Cerebellar nuclear complex (tissue), 1 donor: ENCODE results near the gene SNX9.

Experiments used
- DNase-seq, 2 experiments: peaks; one replicate each; lab custom pipeline; 2025; lab: John Stamatoyannopoulos, UW

SNX9 gene

DNA sequence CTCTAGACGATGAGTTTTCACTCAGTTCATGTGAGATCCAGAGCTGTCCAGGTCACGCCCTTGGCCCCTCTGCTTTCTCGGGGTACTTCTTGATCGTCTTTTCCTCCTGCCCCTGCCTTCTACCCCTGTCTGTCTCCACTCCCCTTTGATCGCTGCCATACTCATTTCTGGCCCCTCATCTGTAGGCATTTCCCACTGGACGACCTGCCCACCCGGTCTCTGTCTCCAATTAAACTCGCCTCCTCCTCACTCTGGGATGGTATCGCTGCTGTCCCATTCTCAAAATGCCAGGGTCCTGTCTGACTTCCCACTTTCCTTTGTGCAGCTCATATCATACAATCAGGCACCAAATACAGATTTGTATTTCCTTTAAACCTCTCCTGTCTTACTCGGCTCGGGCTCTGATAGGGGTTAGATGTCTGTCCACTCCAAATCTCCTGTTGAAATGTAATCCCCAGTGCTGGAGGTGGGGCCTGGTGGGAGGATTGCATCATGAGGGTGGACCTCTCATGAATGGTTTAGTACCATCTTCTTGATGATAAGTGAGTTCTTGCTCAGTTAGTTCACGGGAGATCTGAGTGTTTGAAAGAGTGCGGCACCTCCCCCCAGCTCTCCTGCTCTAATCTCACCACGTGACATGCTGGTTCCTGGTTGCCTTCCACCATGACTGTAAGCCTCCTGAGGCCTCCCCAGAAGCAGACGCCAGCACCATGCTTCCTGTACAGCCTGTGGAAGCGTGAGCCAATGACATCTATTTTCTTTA, 155.2 kb downstream of the SNX9 start:
- no peak for DNase-seq

DNA sequence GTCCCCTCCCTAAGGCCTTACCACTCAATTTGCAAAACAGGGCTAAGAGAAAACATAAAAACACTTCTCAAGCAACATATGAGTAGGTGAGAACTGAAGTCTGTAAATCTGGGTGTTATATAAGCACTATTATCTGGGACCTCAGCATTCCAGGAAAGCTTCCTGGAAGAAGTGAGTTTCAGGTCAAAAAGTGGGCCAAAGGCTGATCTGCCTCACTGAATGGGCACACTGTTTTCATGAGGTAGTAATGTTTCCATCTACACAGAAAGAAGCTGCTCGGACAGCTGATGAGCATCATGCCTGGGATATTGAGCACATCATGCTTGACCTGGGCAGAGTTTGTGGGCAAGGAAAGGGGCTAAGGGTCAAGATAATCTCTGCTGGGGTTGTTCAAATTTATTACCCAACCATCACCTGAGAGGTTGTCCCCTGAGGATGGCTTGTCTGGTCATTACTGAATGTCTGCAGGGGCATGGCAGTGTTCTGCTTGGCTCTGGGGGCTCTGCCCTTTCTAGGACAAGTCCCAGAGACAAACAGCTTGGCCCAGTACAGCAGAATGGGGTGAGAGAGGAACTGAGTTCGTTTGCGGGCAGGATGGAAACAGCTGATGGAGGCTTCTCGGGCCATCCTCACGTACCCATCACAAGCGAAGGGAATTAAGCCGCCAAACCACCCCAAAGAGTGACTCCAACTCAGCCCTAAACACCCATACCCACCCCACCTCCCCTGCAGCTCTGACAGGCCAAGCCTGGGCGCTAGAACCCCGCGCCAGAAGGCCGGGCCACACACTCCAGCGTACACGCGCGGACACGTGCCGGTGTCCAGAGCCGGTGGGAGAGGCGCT, 157.5 kb downstream of the SNX9 start:
- no peak for DNase-seq

DNA sequence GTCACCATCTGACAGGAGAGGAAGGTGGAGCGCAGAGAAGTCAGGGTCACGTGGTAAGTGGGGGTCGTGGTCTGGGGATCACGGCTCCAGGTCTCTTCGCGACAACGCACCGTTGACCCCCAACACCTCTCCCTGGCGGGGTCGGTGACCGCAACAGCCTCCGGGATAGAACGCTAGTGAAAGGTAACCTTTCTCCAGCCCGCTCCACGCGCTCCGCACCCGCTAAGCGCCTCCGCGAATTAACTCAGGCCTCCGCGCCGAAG, 158.0 kb downstream of the SNX9 start:
- no peak for DNase-seq

DNA sequence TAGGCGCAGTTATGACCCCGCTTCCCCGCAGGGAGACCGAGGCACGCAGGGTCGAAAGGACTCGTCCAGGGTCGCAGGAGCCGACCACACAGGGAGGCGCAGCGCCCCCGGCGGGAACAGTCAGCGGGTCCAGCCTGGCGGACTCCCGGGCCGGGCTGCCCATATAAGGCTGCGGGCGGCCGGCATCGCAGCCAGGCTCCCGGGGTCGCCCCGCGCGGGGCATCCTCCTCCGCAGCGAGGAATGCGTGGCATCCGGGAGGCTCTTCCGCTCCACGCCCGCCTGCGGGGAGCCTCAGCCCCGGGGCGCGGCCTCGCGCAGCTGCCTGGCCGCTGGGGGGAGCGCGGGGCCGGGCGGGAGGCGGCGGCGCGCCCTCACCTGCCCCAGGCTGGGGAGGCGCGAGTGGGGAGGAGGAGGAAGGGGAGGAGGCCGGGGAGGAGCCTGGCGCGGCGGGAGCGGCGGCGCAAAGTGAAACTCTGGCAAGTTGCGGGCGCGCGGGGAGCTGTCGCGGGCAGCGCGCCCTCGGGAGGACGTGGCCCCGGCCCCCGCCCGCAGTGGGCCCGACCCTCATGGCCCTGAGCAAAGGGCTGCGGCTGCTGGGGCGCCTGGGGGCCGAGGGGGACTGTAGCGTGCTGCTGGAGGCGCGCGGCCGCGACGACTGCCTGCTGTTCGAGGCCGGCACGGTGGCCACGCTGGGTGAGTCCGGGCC, 158.5 kb downstream of the SNX9 start, which contains the start of gene SYNJ2:
Gene SYNJ2 (plus strand): TSS at position 469 of the 707 bp plus-strand sequence. CDS start 99 bp downstream, at position 568.
- DNase-seq: no peak

DNA sequence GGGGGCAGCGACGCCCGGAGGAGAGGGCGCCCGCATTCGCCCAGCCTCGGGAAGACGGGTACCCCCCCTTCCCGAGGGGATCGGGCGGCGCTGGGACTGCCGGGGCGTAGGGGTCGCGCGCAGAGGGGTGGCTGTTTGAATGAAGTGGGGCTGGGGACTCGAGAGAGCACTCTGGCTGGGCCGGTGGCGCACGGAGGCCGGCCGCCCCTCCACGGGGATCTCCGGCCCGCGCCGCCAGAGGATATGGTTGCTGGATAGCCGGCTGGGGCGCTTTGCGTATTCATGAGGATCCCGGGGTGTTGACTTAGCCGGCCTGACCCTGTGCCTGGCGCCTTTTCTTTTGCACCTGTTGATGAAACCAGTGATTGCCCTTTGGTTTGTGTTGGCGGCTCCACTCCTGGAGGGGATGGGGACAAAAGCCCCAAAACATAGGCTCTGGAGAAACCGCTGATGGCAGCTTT, 159.1 kb downstream of the SNX9 start:
- DNase-seq: no peak

DNA sequence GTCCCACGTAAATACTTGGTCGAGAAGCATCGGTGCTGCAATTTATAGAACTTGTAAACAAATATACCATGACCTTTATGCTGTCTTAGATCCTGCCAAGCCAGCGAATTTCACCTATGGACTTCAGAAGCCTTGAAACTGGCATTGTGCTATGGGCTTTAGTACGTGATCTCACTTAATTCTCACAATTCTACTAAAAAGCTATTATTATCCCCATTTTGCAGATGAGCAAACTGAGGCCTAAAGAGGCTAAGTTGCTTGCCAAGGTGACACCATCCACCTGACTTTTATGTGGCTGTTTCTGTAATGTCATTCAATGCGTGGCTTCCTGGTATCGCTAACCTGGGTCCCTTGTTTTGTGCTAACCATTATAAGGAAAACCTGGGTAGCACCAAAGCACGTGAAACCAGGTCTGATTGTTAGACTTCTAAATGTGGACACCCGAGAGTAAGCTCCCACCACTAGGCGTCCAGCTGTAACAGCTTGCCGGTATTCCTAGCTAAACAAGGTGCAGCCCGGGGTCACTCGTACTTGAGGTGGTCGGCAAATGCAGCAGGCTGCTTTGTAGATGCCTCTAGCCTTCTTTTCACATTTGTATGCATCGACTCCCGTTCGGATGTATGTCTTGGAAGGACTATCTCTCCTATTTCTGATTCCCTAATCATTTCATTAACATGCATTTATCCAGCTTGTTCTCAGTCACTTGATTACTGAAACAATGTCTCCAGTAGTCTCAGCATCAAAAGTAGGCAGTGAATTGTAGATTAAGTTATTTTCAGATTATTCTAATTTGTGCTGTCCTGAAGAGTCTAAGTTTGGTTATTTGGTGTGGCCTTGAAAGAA, 159.7 kb downstream of the SNX9 start:
- no peak for DNase-seq

DNA sequence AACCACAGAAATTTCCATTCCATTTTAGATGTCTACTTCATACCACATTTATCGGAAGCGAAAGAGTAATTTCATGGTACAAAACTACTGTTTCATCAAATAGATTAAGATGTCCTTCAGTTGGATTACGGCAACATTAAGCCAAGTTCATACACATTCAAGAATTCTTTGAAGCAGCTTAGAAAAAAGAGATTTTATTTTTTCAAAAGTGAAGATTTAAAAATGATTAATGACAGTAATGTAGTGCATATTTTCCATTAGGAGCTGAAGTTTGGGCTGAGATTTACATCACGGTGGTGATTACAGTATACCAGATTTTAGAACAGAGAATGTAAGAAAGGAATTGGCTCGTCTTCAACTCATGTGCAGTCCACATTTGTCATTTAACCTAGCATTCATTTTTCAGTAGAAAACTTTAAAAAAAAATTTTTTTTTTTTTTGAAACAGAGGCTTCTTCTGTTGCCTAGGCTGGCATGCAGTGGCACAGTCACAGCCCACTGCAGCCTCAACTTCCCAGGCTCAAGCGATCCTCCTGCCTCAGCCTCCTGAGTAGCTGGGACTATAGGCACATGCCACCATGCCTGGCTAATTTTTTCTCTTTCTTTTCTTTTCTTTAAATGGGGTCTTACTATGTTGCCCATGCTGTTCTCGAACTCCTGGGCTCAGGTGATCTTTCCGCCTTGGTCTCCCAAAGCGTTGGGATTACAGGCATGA, 160.5 kb downstream of the SNX9 start:
- no peak for DNase-seq

DNA sequence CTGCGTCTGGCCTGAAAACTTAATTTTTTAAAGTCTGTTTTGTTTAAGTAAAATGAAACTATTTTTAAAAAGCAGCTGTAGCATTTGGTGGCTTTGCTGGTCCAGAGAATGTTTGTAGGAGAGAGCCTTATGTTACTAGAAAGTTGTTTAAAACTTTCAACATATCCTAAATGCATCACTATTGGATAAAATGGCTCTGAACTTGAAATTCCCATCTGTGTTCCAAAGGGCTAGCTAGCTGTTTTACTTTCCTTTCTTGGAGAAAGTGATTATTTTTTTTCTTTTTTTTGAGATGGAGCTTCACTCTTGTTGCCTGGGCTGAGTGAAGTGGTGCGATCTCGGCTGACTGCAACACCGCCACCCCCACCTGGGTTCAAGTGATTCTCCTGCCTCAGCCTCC, 161.1 kb downstream of the SNX9 start:
- no peak for DNase-seq

DNA sequence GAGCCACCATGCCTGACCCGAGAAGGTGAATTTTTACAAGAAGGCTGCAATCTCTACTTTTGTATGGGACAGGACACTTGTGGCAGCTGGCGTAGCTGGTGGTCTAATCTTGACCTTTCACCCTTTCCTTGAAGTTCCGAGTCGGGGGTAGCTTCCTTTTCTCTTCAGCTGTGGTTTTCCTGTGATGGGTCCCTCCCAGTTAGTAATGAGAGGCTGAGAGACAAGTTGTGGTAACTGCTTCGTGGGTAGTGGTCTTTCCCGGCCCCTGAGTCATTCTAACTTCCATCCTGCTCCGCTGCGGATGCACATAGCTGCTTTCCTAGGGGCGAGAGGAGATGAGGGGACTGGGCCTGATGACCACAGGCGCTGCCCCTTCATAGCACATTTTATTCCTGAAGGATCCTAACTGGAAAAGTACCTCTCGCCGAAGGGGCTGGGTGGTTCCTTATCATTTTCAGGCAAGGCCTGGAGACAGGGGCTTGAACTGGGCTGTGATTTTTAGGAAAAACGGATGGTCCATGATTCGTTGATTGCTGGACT, 161.7 kb downstream of the SNX9 start:
- no peak for DNase-seq

DNA sequence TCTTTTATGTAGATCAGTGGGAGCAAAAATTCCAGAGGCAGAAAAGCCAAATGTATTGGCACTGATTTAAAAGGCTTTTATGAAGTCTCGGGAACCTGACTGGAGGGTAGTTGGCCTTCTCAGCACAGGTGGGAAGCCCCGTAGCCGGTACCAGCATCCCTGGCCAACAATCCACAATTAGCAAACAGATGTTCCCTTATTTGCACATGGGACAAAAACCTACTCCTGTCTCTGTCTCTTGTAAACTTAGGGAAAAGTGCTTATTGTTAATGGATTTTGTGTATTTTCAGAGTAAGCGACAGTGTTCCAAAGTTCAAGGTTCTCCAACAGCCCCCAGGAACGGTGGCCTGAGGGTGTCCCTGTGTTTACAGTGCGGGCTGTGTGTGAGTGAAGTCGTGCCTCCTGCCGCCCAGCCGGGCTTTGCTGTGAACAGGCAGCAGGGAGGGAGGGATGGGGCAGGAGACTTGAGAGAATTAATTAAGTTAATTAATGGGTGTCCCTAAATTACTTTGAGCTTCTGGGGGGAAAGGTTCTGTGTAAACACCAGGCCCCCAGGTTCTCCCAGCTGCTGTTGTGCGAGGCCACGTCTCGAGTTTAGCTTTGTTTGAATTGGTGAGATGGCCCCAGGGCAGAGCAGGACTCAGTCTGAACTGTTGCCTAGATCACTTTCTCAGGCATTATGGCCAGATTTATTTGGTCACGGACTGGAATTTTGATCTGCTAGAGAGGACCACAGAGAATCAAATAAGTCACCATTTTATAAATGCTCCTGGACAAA, 162.5 kb downstream of the SNX9 start:
- no peak for DNase-seq

DNA sequence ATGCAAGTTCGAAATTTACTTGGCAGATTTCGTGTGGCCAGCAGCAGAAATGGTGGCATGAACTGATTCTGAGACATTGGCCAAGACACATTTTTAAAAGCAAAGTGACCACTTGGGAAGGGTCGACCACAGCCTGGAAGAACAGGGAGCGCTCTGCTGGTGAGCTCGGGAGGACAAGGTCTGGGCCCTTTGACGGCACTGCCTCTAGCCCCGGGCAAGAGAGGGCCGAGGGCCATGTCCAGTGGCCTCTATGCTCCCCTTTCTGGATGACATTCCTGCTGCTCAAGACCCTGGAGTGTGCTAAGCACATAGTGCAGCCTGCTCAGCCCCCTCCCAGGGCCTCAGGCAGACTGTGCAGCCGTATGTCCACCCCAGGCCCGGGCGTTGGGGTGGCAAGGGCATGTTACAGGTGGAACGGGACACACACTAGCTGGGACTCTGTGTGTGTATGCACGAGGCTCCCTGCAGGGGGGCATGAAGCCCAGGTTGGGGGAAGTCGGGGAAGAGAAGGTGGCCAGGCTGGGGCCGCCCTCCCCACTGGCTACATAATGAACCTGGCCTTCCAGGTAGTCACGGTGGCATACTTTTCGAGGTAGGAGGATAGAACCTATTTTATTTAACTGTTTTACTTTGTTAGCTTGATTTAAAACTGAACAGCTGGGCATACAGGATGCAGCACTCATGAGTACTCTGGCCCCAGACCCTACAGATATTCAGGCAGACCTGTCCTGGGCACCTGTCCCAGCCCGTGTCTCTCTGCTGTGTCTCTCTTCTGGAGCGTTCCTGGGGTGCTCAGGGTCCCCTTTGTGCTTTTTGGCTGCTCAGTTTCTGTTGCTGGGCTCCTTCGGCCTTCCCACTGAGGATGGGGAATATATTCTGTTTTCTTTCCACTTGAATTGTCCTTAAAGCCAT, 165.0 kb downstream of the SNX9 start:
- no peak for DNase-seq

DNA sequence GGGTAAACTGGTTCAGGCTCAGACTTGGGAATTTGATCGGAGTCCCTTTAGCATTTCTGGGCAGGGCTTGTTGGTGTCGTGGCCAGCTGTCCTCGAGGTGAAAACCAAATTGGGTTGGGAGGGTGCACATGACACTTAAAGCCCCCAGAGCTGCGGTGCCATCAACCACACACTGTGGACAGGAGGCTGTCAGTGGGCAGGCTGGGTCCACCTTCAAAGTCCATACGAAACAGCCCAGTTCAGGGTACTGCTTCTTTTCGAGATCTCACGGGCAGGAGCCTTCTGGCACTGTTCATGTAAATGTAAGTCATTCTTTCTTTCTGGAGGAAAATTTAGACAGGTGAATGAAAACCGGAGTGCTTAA, 165.6 kb downstream of the SNX9 start:
- DNase-seq: no peak

DNA sequence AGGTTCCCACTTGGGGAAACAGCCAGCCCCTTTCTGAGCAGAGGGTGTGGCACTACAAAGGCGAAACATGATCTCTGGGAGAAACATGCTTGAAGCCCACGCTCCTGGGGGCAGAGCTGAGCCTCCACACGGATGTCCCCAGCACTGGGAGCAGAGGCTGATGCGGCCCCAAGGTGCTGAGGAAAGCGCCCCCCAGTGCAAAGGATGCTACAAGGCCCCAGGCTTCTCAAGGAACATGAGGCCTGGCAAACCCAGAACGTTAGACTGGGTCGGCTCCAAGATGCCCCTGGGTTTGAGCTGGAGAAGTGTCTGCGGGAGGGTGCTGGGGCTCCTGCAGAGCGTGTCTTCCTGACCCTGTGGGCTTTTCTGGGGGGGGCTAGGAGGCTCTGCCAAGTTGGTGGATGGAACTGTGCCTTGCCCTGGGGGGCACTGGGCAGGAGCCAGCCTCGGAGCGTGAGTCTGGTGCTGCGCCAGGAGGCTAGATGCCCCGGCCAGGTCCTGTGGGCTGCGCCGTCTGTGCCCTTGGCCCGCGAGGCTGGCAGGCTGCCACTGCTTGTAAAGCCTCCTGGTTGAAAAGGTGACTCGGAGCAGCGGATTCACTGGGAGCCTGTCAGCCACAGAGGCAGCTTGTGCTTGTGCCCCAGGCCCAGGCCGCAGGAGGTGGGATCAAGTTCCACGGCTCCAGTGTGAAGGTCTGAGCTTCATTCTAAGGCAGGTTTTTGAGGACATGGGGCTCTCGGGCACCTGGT, 166.7 kb downstream of the SNX9 start:
- peak; percentile 71 to 86 for DNase-seq

DNA sequence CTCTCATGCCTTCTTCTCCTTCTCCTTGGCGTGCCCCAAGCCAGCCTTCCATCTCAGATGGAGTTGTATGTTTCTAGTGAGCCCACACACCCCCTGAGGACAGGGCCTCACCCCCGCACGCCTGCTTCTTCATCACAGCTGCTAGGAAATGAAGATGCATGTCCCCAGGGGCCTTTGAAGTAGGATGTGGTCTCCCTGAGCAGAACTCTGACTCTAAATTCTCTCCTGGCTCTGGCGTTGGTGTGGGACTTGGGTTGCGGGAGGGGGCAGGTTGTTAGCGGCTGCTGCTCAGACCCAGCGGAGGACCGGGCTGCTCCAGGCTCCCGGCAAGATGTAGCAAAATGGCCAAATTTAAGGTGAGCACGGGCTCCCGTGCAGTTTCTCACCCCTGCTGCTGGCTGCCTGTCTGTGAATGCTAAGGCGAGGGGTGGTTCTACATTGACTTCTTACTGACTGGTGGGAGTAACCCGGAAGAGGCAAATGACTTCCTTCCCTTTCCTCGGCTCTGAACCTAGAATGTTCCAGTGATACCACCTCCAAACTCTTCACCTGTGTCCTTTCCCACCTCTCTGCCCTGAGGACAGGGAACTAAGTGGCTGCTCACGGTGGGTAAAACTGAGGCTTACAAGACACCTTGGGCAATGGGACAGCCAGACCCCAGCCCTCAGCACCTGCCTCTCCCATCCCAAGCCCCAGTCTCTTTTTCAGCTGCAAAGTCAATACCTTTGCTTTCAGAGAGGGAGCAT, 167.4 kb downstream of the SNX9 start:
- no peak for DNase-seq

DNA sequence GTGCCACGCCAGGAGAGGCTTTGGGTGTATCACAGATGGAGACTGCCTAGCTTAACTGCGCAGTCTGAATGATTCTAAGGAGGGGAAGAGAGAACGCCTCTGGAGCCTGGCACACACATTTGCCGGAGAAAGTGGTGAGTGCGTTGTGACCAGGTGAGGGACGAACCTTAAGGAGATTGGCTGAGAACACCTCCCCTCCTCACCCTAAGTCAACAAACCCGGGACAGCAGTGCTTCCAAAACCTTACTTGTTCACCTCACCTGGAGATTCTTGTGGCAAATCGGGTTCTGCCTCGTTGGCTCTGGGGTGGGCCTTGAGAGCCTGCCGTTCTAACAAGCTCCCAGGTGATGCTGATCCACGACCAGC, 168.0 kb downstream of the SNX9 start:
- DNase-seq: no peak

DNA sequence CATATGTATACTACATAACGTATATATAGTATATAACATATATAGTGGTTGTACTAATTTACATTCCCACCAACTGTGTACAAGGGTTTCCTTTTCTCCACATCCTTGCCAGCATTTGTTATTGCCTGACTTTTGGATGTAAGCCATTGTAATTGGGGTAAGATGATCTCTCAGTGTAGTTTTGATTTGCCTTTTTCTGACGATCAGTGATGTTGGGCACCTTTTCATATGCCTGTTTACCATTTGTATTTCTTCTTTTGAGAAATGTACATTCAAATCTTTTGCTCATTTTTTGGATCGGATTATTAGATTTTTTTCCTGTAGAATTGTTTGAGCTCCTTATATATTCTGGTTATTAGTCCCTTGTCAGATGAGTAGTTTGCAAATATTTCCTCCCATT, 170.0 kb downstream of the SNX9 start:
- DNase-seq: no peak

DNA sequence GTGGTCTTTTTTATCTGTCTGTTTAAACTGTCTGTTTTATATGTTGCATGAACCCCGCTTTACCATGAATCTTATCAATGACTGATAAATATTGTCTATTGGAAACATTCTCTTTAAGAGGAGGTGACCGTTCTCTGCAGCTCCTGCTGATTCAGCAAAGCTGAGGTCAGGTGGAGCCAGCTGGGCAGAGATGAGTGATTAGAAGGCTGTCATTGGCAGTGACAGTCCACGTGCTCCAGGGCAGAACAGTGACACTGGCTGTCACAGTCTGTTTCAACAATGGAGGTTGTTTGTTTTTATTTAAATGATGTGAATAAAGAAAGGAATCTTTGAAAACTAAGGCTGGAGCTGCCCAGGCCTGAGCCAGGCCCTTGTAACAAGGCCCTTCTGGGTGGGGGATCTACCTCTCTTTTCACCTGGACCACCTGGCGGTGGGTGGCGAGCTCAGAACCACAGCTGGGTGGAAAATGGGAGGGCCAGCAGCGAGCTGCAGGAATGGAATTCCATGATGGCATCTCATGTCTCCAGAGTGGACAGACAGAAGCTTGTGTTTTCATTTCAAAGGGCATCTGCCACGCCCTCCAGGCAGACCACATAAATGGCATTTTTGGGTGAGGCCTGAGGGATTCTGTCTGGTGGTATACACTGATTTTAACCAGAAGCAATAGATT, 171.2 kb downstream of the SNX9 start:
- DNase-seq: no peak
